GM21423 (cell line): ENCODE results near the gene SRPRB.

ENCODE experiments used
- ATAC-seq: cut with Tn5 transposase; IDR thresholded peaks from one replicate; pipeline ENCODE4 v1.9.1; 2021; ENCODE audit warnings: mild to moderate bottlenecking, moderate library complexity; ENCODE audit not compliant: unreplicated experiment

SRPRB gene

GRCh38 chr3:133825969-133826727 is 20.5 kb downstream of the SRPRB start:
- ATAC-seq = no peak

GRCh38 chr3:133827136-133827535 is 21.5 kb downstream of the SRPRB start:
- ATAC-seq = no peak

- no peak for ATAC-seq
Measured at GRCh38 chr3:133827684-133828083, 22.1 kb downstream of the SRPRB start.

- ATAC-seq = no peak
Measured at GRCh38 chr3:133828576-133829309, 23.1 kb downstream of the SRPRB start.

- ATAC-seq = no peak
Measured at GRCh38 chr3:133829310-133829707, 23.7 kb downstream of the SRPRB start.

GRCh38 chr3:133830071-133830470 is 24.5 kb downstream of the SRPRB start:
- no peak for ATAC-seq

- no peak for ATAC-seq
Measured at GRCh38 chr3:133831966-133832801, 26.6 kb downstream of the SRPRB start.

GRCh38 chr3:133832802-133833144 is 27.2 kb downstream of the SRPRB start:
- no peak for ATAC-seq

GRCh38 chr3:133833267-133833666 is 27.7 kb downstream of the SRPRB start:
- ATAC-seq = no peak

- no peak for ATAC-seq
Measured at GRCh38 chr3:133833880-133834620, 28.4 kb downstream of the SRPRB start.

- ATAC-seq = no peak
Measured at GRCh38 chr3:133834621-133835417, 29.2 kb downstream of the SRPRB start.

GRCh38 chr3:133835418-133835743 is 29.8 kb downstream of the SRPRB start:
- ATAC-seq = no peak

GRCh38 chr3:133835961-133836360 is 30.3 kb downstream of the SRPRB start:
- no peak for ATAC-seq

GRCh38 chr3:133836497-133837158 is 31.0 kb downstream of the SRPRB start:
- ATAC-seq = no peak

GRCh38 chr3:133837487-133838295 is 32.1 kb downstream of the SRPRB start:
- ATAC-seq = no peak

GRCh38 chr3:133838296-133838789 is 32.7 kb downstream of the SRPRB start:
- ATAC-seq = no peak

GRCh38 chr3:133838916-133839800 is 33.5 kb downstream of the SRPRB start:
- no peak for ATAC-seq
